Ammon's horn (tissue), 1 donor: ENCODE data around the gene OPA3.
"Not testable (repeated sequence)": the region's sequence is repeated elsewhere in the genome, so short reads cannot be mapped to it uniquely, and the experiment has no call there.

Experiments used
- DNase-seq: peaks from one replicate; pipeline ENCODE4 v3.0.0-alpha.2; 2016; ENCODE audit warnings: low spot score

OPA3 gene

GRCh38 chr19:45522010-45522941 lies 62.3 kb downstream of the OPA3 start:
- DNase-seq: no peak

DNA sequence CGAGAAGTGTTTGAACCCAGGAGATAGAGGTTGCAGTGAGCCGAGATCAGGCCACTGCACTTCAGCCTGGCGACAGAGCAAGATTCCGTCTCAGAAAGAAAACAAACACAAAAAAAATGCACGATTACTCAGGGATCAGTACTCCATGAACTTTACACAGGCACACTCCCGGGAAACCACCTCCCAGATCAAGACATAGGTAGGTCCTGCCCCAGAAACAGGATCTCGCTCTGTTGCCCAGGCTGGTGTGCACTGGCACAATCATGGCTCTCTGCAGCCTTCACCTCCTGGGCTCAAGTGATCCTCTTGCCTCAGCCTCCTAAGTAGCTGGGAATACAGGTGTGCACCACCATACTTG lies 66.2 kb downstream of the OPA3 start:
- no peak for DNase-seq

- no peak for DNase-seq
These were observed 66.7 kb downstream of the OPA3 start for GRCh38 chr19:45517641-45518468.

- DNase-seq: no peak
These were observed 67.4 kb downstream of the OPA3 start for GRCh38 chr19:45517238-45517637.

DNA sequence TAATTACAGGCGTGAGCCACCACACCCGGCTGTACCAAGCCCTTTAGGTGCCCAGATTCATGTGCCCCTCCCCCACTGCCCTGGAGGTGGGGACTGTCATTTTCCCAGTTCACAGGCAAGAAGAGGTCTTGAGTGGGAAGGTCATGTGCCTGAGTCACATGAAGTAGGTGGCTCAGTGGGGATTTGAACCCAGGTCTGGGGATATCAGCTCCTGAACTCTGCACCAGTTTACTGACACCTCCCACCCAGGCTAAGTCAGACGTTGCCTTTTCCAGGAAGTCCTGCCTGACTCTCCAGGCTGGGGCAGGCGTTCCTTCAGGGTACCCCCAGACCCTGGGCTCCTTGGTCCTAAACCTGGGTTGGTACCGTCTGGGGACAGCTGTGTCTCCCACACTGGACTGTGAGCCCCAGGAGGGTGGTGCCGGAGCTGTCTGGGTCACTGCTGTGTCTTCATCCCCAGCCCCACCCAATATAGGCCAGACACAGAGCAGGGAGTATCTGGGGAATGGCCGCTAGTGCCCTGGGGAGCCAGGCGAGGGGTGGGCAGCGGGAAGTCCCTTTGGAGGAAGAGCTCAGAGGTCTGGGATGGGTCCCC lies 68.7 kb downstream of the OPA3 start:
- no peak for DNase-seq

GRCh38 chr19:45515081-45515624 lies 69.4 kb downstream of the OPA3 start:
- DNase-seq: peak; percentile 64

DNA sequence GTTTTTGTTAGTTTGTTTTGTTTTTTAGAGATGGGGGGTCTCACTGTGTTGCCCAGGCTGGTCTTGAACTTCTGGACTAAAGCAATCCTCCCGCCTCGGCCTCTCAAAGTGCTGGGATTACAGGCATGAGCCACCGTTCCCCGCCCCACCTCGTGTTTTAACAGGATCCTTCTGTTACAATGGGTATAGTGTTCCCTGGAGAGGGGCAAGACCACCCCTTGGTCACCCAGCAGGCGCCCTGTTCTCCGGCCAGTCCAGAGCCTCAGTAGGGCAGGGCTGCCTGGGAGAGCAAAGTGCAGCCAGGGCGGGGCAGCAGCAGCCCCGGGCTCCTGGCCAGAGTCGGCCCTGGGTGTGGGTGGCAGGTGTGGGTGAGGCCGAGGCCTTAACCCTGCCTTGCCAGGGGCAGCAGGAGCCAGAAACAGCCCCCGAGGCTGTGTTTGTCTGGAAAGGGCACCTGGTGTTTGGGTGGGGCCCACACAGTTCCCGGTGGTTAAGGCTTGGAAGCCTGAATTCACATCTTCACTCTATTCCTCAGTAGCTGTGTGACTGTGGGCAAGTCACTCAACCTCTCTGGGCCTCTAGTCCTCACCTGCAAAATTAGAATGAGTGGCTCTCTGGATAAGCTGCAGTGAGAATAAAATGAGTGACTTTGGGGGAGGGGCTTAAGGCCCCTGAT lies 70.1 kb downstream of the OPA3 start:
- no peak for DNase-seq

GRCh38 chr19:45512881-45513483 lies 71.6 kb downstream of the OPA3 start:
- DNase-seq: no peak

GRCh38 chr19:45511074-45511473 lies 73.5 kb downstream of the OPA3 start:
- no peak for DNase-seq

DNA sequence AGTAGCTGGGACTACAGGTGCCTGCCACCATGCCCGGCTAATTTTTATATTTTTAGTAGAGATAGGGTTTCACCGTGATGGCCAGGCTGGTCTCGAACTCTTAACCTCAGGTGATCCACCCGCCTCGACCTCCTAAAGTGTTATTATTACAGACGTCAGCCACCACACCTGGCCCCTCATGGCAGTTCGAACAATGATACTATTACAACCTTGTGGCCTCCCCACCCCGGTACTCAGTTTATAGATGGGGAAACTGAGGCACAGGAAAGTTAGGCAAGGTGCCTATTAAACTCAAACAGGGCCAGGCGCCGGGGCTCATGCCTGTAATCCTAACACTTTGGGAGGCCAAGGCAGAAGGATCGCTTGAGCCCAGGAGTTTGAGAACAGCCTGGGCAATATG lies 74.2 kb downstream of the OPA3 start:
- not testable (repeated sequence) for DNase-seq

DNA sequence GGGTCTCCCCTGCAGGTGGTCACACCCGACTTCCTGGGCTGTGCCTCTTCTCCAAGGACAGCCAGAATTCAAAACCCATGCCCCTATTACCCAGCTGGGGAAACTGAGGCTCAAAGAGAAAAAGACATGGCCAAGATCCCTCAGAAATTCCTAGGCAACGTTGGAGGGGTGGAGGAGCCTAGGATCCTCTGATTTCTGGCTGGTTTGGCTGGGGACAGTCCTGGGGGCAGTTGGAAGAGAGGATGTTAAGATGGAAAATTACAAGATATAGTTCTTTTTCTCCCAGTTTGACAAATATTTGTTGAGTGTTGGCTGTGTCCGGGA lies 74.9 kb downstream of the OPA3 start:
- DNase-seq: no peak

DNA sequence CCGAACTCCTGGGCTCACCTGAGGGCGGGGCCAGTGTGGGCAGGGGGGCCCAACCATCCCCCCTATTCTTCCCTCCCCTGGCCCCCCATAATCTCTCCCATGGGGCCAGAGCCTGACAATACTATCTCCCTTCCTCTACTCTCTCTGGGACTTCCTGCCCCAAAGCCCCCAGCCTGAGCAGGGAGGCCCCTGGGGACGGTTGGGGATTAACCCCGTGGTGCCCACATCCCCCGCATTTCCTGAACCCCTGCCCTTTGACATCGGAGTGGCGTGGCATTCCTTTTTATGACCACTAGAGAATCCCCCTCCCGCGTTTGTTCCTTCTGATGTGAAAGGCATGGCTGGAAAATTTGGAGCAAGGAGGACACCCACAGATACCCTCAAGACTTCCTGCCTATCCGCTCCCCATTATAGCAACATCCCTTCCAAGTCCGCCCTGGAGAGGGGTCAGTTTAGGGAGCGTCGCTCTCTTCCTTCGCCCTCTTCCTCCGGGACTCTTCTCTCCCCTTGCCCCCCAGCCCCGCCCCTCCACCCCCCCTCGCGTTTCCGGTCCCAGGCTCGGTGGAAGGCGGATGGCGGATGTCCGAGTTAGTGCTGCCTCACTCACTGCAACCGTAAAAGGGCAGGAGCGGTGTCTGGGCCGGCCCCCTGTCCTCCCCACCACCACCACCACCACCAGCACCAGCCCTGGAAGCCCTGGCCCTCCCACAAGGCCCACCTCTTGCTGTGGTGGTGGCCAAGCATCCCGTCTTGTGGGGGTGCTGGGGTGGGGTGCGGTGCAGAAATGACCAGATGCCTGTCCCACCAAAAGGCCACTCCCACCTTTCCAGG lies 75.5 kb downstream of the OPA3 start:
- peak; percentile 42 for DNase-seq

DNA sequence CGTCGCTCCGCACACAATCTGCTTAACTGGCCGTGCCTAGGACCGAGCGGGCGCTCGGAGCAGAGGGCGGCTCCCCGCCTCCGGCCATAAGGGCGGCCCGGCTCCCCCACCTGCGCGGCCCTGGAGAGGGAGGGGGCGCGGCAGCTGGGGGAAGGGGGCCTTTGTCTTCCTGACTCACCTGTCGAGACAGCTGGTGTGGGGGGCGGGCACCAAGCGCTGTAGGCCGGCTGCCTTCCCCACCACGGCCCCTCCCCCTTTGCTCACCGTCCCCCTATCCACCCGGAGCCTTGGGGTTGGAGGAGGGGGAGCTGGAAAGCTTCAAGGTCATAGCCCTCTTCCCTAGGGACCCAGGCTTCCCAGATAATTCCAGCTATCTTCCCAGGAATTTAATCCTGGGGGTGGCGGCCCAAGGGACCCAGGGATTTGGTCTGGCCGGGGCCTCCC lies 76.2 kb downstream of the OPA3 start:
- no peak for DNase-seq

DNA sequence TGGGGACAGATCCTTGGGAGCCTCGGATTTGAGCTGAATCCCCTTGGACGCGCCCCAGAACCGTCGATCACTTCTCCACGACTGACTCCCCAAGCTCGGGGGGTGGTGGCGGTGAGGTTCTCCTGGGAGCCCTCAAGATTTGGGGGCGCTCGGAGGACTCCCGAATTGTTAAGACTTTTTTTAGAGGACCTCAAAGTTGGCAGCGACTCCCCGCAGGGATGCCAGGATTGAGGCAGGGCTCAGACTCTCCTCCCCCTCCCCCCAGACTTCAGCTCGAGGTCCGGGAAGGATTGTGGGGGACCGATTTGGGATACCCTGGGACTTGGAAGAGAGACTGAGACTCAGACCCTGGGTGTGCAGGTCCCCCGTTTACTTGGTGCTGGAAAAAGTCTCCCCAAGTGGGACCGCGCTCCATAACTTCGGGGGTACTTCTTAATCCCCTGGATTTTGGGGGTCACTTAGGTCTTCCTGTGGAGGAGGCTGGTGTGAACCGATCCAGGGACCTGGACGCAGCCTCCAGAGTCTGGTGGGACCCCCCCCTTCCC lies 76.7 kb downstream of the OPA3 start:
- DNase-seq: no peak

- peak; percentile 81 for DNase-seq
These were observed 77.4 kb downstream of the OPA3 start, which contains the start of gene VASP for GRCh38 chr19:45506989-45507871. Gene VASP, plus strand, starts transcription at chr19:45507479. Its CDS starts 293 bp downstream, at chr19:45507772.

- peak; percentile 94 for DNase-seq
These were observed 78.2 kb downstream of the OPA3 start for GRCh38 chr19:45506246-45506988.

GRCh38 chr19:45505996-45506245 lies 78.7 kb downstream of the OPA3 start:
- DNase-seq: no peak

GRCh38 chr19:45505151-45505995 lies 79.2 kb downstream of the OPA3 start:
- no peak for DNase-seq
